HG03521 (cell line): ENCODE data around the gene SPEF1.
A peak's percentile ranks its signal among the peaks of the same experiment; 100 is the strongest.
"Not testable (repeated sequence)": the region's sequence is repeated elsewhere in the genome, so short reads cannot be mapped to it uniquely, and the experiment has no call there.

ENCODE experiments used
- ATAC-seq: cut with Tn5 transposase; IDR thresholded peaks from one replicate; pipeline ENCODE4 v1.9.1; 2021; ENCODE audit warnings: mild to moderate bottlenecking, moderate library complexity; ENCODE audit not compliant: unreplicated experiment

Gene SPEF1

GRCh38 chr20:3781153-3781910 is at the start of gene SPEF1:
Gene SPEF1 (minus strand): TSS chr20:3781448. CDS start chr20:3781287, 161 bp downstream.
- no peak for ATAC-seq

GRCh38 chr20:3829891-3830290 is 48.6 kb upstream of the SPEF1 start:
- ATAC-seq: not testable (repeated sequence)

- no peak for ATAC-seq
These were observed 47.5 kb upstream of the SPEF1 start for GRCh38 chr20:3828798-3829197.

GRCh38 chr20:3826420-3826819 is 45.2 kb upstream of the SPEF1 start:
- no peak for ATAC-seq

GRCh38 chr20:3825526-3825925 is 44.3 kb upstream of the SPEF1 start:
- no peak for ATAC-seq

- no peak for ATAC-seq
These were observed 42.6 kb upstream of the SPEF1 start for GRCh38 chr20:3823881-3824280.

GRCh38 chr20:3821996-3822395 is 40.7 kb upstream of the SPEF1 start:
- no peak for ATAC-seq

GRCh38 chr20:3820901-3821727 is 39.9 kb upstream of the SPEF1 start:
- no peak for ATAC-seq

- ATAC-seq: peak; percentile 77
These were observed 39.0 kb upstream of the SPEF1 start, which contains the start of gene AP5S1 for GRCh38 chr20:3820048-3820900. Gene AP5S1 (plus strand): TSS chr20:3820547. CDS start chr20:3822118, 1,571 bp downstream.

- no peak for ATAC-seq
These were observed 38.3 kb upstream of the SPEF1 start for GRCh38 chr20:3819411-3820047.

GRCh38 chr20:3818155-3819151 is 37.2 kb upstream of the SPEF1 start:
- no peak for ATAC-seq

GRCh38 chr20:3815703-3816315 is 34.6 kb upstream of the SPEF1 start:
- no peak for ATAC-seq

- no peak for ATAC-seq
These were observed 33.8 kb upstream of the SPEF1 start for GRCh38 chr20:3814928-3815495.

GRCh38 chr20:3813848-3814581 is 32.8 kb upstream of the SPEF1 start:
- no peak for ATAC-seq

- no peak for ATAC-seq
These were observed 32.0 kb upstream of the SPEF1 start for GRCh38 chr20:3812975-3813847.

- ATAC-seq: no peak
These were observed 31.0 kb upstream of the SPEF1 start for GRCh38 chr20:3812259-3812681.
